NCI-H526 (cell line): ENCODE results near the gene HEBP1.
A peak's percentile ranks its signal among the peaks of the same experiment; 100 is the strongest.

ENCODE experiments used
- DNase-seq, 2 experiments: peaks; one replicate each; lab custom pipeline; 2025; lab: John Stamatoyannopoulos, UW

Gene HEBP1

GRCh38 chr12:13023811-13024530 lies 23.9 kb upstream of the HEBP1 start:
- no peak for DNase-seq

GRCh38 chr12:13022851-13023271 lies 22.8 kb upstream of the HEBP1 start:
- no peak for DNase-seq

DNA sequence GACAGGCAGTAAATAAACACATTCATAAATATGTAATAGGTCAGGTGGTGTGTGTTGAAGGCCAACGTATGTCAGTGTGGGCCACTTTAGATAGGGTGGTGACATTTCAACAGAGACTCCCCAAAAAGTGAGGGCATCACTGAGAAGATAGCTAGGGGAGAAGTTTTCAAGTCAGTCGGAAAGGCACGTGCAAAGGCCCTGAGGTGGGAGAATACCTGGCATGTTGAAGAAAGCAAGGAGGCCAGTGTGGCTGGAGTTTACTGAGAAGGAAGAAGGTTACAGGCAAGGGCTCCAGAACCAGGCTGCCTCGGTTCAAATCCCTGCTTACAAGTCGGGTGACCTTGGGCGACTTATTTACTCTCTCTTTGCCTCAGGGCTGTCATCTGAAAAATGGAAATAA lies 11.0 kb upstream of the HEBP1 start:
- DNase-seq = no peak

- no peak for DNase-seq
Measured at GRCh38 chr12:13008741-13009380, 8.8 kb upstream of the HEBP1 start.

DNA sequence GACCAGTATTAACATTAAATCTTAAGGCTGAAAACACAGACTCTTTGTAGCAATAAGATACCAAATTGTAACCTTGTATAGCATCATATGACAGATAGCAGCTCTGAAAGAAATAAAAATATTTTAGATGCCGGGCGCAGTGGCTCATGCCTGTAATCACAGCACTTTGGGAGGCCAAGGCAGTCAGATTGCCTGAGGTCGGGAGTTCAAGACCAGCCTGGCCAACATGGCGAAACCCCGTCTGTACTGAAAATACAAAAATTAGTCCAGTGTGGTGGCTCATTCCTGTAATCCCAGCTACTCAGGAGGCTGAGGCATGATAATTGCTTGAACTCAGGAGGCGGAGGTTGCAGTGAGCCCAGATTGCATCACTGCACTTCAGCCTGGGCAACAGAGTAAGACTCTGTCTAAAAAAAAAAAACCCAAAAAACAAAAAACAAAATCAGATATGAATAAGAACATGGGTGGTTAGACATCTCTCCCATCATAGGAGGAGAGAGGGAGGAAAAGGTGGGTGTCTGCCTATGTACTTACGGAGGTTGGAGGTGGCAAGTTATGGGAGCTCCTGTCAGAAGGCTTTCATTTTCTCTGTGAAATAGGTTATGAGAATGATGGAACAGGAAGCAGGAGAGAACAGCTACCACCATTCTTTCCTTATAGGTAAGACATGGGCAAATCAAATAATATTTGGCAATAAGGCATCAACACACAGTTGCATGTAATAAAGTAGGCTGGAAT lies 7.6 kb upstream of the HEBP1 start:
- DNase-seq = no peak

GRCh38 chr12:13005649-13006048 lies 5.6 kb upstream of the HEBP1 start:
- DNase-seq = no peak

DNA sequence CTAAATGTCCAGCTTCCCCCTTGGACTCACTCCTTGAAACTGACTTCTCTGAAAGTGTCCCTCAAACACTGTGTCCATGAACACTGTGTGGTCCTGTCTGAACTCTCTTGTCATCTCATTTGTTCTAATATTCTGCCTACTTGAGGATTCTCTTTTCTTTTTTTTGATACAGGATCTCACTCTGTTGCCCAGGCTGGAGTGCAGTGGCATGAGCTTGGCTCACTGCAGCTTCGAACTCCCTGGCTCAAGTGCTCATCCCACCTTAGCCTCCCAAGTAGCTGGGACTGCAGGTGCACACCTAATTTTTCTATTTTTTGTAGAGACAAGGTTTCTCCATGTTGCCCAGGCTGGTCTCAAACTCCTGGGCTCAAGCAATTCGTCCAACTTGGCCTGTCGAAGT lies 4.9 kb upstream of the HEBP1 start:
- DNase-seq = no peak

DNA sequence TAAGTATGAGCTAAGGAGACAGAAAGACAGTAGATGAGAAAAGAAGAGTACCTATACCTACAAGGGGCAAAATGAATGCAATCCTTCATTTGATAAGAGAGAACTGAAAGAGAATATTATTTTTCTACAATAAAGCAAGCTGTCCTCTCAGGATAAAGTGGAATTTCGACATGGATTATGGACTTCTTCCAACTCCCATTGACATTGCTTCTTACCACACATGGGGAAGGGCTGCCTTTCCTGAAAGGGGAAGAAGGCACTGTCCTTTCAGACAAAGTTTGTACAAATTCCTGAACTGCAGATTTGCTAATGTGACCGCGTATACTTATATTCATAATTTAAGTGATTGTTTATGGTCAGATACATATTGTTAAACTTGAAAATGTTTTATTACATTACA lies 4.3 kb upstream of the HEBP1 start:
- DNase-seq = no peak

GRCh38 chr12:13002301-13003097 lies 2.4 kb upstream of the HEBP1 start:
- DNase-seq = no peak

GRCh38 chr12:13001775-13002040 lies 1.6 kb upstream of the HEBP1 start:
- DNase-seq = no peak

DNA sequence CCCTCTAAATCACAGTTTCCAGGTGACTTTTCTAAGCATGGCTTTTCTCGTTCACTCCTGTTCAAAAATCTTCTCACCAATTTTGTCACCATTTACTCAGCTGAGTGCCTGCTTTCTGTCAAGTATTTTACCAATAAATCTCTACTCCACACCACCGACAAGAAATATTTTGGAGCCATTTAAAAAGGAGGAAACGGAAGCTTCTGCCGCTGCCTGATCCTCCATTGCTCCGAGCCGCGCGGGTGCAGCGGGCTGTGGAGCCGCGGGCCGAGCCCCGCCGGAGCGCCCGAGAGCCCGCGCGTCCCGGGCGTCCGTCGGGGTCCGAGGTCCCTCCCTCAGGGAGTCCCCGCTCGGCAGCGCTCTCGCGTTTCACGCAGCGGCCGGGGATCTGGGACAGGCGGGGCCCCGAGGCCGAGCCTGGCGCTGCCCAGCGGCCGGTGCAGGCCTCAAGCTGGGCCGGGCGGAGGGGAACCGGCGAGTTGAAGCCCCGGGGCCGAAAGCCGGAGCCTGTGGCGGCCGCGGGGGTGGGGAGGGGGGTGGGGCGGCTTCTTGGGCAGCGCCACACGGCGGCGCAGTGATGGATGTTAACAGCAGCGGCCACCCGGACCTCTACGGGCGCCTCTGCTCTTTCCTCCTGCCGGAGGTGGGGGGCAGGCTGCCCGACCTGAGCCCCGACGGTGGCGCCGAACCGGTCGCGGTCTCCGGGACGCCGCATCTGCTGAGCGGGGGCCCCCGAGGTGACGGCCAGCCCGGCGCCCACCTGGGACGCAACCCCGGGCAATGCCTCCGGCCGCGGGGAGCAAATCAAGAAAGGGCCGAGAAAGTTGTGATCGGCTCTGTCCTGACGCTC lies 1.1 kb upstream of the HEBP1 start:
- peak in 1 of 2 experiments; percentile 83 for DNase-seq

- peak; percentile 34 to 84 for DNase-seq
Measured at GRCh38 chr12:13000616-13000924, 505 bp upstream of the HEBP1 start.

- peak in 1 of 2 experiments; percentile 23 for DNase-seq
Measured at GRCh38 chr12:12999271-12999958, 650 bp downstream of the HEBP1 start.

DNA sequence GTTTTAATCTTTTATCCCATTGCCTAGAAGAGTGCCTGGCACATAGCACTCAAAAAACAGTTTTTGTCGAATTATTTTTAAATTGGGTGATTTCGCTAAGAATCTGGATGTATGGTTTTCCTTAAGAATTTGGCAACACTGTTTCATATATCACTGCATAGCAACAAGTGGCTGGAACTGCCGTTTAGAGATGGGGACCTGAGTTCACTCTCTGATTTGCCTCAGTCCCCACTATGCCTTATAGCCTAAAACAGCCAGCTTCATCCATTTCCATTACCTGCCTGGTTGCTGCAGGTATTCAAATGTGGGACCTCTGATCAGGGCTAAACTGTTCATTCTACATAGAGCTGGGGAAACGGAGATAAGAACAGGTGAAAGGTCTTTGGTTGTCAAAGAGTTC lies 1.8 kb downstream of the HEBP1 start:
- DNase-seq = no peak

DNA sequence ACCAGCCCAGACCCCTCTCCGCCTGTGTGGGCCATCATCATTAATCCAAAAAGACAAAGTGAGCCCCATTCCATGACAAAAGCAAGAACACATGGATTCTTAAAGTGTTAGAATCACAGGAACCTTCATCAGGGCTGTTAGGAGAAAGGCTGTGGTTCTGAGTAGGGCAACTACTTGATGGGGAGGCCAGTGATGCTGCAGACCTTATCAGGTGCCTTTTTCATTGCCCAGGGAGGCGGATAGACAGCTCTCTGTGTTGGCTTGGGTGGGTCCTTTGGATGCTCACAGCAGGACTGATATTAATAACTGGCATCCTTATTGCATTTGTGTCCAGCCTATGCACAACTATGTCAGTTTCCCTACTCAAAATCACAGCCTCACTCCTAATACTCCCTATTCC lies 2.3 kb downstream of the HEBP1 start:
- no peak for DNase-seq

DNA sequence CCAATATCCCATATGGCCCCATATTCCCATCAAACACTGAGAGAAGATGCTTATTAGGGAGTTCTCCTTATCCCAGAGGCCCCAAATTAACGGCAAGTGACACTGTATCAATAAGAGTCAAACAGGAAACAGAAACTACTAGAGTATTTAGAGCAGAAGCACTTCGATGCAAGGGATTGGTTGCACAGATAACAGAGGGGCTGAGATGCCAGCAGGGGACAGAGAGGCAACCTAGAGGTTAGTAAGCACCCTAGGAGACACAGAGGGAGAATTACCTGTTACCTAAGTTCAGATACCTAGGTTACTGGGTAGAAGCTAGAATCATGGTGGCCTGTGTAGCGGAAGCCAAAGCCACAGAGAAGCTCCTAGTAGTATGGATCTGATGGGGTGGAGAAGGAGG lies 2.9 kb downstream of the HEBP1 start:
- no peak for DNase-seq

DNA sequence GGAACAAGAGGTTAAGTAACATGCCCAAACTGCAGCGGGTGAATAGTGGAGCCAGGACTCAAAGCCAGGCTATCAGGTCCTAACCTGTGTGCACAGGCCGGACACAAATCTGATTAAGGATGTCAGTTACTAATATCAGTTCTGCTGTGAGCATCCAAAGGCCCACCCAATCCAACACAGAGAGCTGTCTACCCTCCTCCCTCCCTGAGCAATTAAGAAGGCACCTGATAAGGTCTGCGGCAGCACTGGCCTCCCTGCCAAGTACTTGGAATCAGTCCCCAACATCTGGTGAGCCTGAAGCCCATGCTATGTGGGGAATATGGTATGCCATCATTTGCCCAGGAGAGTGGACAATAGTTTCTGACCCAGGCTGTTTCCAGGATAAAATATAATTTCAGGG lies 3.9 kb downstream of the HEBP1 start:
- DNase-seq = no peak

GRCh38 chr12:12995088-12995487 lies 5.0 kb downstream of the HEBP1 start:
- no peak for DNase-seq

GRCh38 chr12:12993367-12993766 lies 6.7 kb downstream of the HEBP1 start:
- no peak for DNase-seq

DNA sequence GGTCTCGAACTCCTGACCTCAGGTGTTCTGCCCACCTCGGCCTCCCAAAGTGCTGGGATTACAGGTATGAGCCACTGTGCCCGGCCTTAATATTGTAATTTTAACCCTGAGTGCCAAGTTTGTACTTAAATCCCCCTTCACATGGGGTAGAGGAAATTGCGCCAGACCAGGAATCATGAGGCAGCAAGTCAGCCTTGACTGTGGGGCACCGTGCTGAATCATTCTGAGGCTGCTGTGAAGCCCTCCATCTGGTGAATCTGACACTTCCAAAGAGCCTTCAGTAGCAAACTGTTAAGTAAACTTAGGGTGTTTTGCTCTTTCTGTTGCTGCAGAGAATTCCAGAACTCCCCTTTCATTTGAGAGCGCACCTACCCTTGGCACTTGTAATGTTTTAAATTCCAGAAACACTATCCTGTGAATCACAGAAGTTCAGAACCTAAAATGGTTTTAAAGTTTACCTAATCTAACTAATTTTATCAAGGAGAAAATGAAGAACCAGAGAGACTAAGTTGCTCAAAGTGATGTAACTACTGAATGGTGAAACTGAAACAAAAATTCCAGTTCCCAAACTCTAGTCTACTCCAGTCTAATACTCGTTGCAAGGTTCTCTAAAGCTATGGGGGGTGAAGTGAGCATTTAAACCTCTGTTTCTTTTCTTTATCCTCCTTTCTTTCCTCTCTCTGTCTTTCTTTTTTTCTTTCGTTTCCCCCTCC lies 7.5 kb downstream of the HEBP1 start:
- DNase-seq = no peak
